ENCODE data around the gene CTAGE4.
"Not testable (repeated sequence)": the region's sequence is repeated elsewhere in the genome, so short reads cannot be mapped to it uniquely, and the experiment has no call there.

- TF ChIP-seq, protein P1, sequence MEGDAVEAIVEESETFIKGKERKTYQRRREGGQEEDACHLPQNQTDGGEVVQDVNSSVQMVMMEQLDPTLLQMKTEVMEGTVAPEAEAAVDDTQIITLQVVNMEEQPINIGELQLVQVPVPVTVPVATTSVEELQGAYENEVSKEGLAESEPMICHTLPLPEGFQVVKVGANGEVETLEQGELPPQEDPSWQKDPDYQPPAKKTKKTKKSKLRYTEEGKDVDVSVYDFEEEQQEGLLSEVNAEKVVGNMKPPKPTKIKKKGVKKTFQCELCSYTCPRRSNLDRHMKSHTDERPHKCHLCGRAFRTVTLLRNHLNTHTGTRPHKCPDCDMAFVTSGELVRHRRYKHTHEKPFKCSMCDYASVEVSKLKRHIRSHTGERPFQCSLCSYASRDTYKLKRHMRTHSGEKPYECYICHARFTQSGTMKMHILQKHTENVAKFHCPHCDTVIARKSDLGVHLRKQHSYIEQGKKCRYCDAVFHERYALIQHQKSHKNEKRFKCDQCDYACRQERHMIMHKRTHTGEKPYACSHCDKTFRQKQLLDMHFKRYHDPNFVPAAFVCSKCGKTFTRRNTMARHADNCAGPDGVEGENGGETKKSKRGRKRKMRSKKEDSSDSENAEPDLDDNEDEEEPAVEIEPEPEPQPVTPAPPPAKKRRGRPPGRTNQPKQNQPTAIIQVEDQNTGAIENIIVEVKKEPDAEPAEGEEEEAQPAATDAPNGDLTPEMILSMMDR (IDR thresholded peaks at IDR 0.05): not testable (repeated sequence)
- TF ChIP-seq POLR2A (IDR thresholded peaks at IDR 0.05): not testable (repeated sequence)
These were observed 40.4 kb downstream of the CTAGE4 start for GRCh38 chr7:144223675-144224074.

Data from testis (tissue), 2 donors.